Endothelial cell of umbilical vein (primary cell): ENCODE results near the gene SHISA2. TPM values are rescaled to one million over a fixed set of nuclear protein-coding genes. Genes with fewer than 3 reads are reported as not detected.

Experiments
- BruUV-seq: library from RNA; stranded (reverse); fragments of 400-500 nt; replicated peaks from 2 replicates; lab custom pipeline; 2021; lab: Mats Ljungman, UMichigan
- CTCF ChIA-PET: fragments of 300-600, 350-600 bp; sonication (Branson Sonifier 250); formaldehyde crosslinking; loops from one replicate; lab custom pipeline; 2021; ENCODE audit warnings: antibody characterized with exemption, inconsistent platforms; lab: Charles Lee
- POLR2A ChIA-PET: fragments of 300-600, 350-600 bp; sonication (Branson Sonifier 250); formaldehyde crosslinking; loops from one replicate; lab custom pipeline; 2021; ENCODE audit warnings: antibody characterized with exemption, inconsistent platforms; lab: Charles Lee
- DNase-seq: peaks from one replicate; pipeline ENCODE4 v3.0.0-alpha.2; 2011; ENCODE audit warnings: low read depth, low spot score
- FAIRE-seq: peaks from 2 replicates; lab custom pipeline; 2011; peaks lifted over from hg19 to GRCh38; lab: Jason Lieb, UNC
- H2AFZ ChIP-seq: 2 replicates; pipeline ENCODE4 v1.6.0; 2012; ENCODE audit warnings: low read depth, low read length, control low read depth, inconsistent platforms
- H3K27ac ChIP-seq: 2 replicates; pipeline ENCODE4 v1.5.1; 2011; ENCODE audit warnings: low read depth, mild to moderate bottlenecking, control low read depth, low read length, moderate library complexity; ENCODE audit not compliant: insufficient read depth
- H3K27me3 ChIP-seq, 2 experiments: 2 replicates each; pipeline versions ENCODE4 v1.6.0 to v1.6.1; 2011; ENCODE audit warnings: low read length in 2 of 2, mixed read lengths in 1 of 2; ENCODE audit not compliant: control insufficient read depth in 2 of 2, insufficient read depth in 2 of 2
- H3K36me3 ChIP-seq, 2 experiments: 2 replicates in 1 of 2; 3 replicates in 1 of 2; pipeline ENCODE4 v1.5.1; 2011; ENCODE audit warnings: low read length in 2 of 2, mild to moderate bottlenecking in 1 of 2, moderate library complexity in 1 of 2; ENCODE audit not compliant: control insufficient read depth in 2 of 2, insufficient read depth in 2 of 2; ENCODE audit errors: extremely low read depth in 1 of 2
- H3K4me1 ChIP-seq: 3 replicates; pipeline ENCODE4 v1.5.1; 2011; ENCODE audit warnings: mild to moderate bottlenecking, low read length; ENCODE audit not compliant: control insufficient read depth, insufficient read depth; ENCODE audit errors: extremely low read depth
- H3K4me2 ChIP-seq: 2 replicates; pipeline ENCODE4 v1.6.1; 2011; ENCODE audit warnings: low read length, control low read depth, mixed read lengths; ENCODE audit not compliant: insufficient read depth
- H3K4me3 ChIP-seq, 3 experiments: fragments of 200-600 bp in 1 of 3; sonication (generic), shearing (Covaris generic) in 1 of 3; replicated peaks in 1 of 3; 2 replicates each; pipeline ENCODE4 v1.5.1; 2011 to 2016; ENCODE audit warnings: control low read depth in 3 of 3, low read length in 3 of 3, mild to moderate bottlenecking in 2 of 3, inconsistent platforms in 1 of 3, low read depth in 1 of 3, moderate library complexity in 1 of 3; ENCODE audit not compliant: insufficient read depth in 1 of 3
- H3K79me2 ChIP-seq: 2 replicates; pipeline ENCODE4 v1.6.0; 2012; ENCODE audit warnings: low read length, inconsistent platforms; ENCODE audit not compliant: control insufficient read depth, insufficient read depth
- H3K9ac ChIP-seq: replicated peaks from 2 replicates; pipeline ENCODE3; 2011; ENCODE audit warnings: low read length, control low read depth; ENCODE audit not compliant: insufficient read depth; ENCODE audit errors: extremely low read depth
- H3K9me1 ChIP-seq: replicated peaks from 3 replicates; pipeline ENCODE4 v1.6.0; 2011; ENCODE audit warnings: mild to moderate bottlenecking, low read length; ENCODE audit not compliant: control insufficient read depth, insufficient read depth; ENCODE audit errors: extremely low read depth
- H3K9me3 ChIP-seq: replicated peaks from 2 replicates; pipeline ENCODE4 v1.5.1; 2012; ENCODE audit warnings: low read length, inconsistent platforms; ENCODE audit not compliant: control insufficient read depth, insufficient read depth
- H4K20me1 ChIP-seq: replicated peaks from 2 replicates; pipeline ENCODE3; 2011; ENCODE audit warnings: mild to moderate bottlenecking, low read length; ENCODE audit not compliant: control insufficient read depth, insufficient read depth; ENCODE audit errors: extremely low read depth
- EZH2 ChIP-seq: IDR thresholded peaks from 2 replicates; pipeline ENCODE4 v1.6.1; 2012; ENCODE audit warnings: borderline replicate concordance, low read depth, mild to moderate bottlenecking, moderate library complexity, low read length, inconsistent platforms; ENCODE audit not compliant: severe bottlenecking
- FOS ChIP-seq: IDR thresholded peaks from 2 replicates; pipeline ENCODE4 v1.6.1; 2011; ENCODE audit warnings: mild to moderate bottlenecking, low read length, moderate library complexity, borderline replicate concordance; ENCODE audit not compliant: insufficient read depth
- GATA2 ChIP-seq: IDR thresholded peaks from 2 replicates; pipeline ENCODE4 v1.7.0; 2011; ENCODE audit warnings: low read depth, mild to moderate bottlenecking, moderate library complexity, mixed read lengths, low read length; ENCODE audit not compliant: insufficient read length, insufficient read depth
- JUN ChIP-seq: IDR thresholded peaks from 2 replicates; pipeline ENCODE4 v1.6.1; 2011; ENCODE audit warnings: borderline replicate concordance, low read depth; ENCODE audit not compliant: insufficient read length, insufficient read depth
- MYC ChIP-seq: IDR thresholded peaks from one replicate; pipeline ENCODE4 v1.6.1; 2011; ENCODE audit warnings: mild to moderate bottlenecking, low read depth, low read length
- POLR2A ChIP-seq: IDR thresholded peaks from 2 replicates; pipeline ENCODE4 v1.6.1; 2012; ENCODE audit warnings: low read depth, mild to moderate bottlenecking, control low read depth, low read length
- POLR2AphosphoS5 ChIP-seq: IDR thresholded peaks from 2 replicates; pipeline ENCODE4 v1.6.1; 2012; ENCODE audit warnings: low read depth, mild to moderate bottlenecking, control low read depth, low read length, moderate library complexity; ENCODE audit not compliant: insufficient read depth
- dilution Hi-C: fragments of 300-500 bp; cut with MboI; formaldehyde crosslinking; loops from one replicate; pipeline ENCODE4 v1.15.0; 2019; ENCODE audit warnings: low sequenced_read_pairs; ENCODE audit not compliant: extremely low pct_ligation_motif_present
- intact Hi-C: fragments of 100-400 bp; cut with micrococcal nuclease; formaldehyde crosslinking; loops from one replicate; pipeline ENCODE4 v1.10.0; 2022
- polyA plus RNA-seq, 4 experiments: library from polyadenylated mRNA; depleted of rRNA in 3 of 4; stranded (reverse) in 3 of 4; unstranded in 1 of 4; fragments of >200 nt; gene quantifications; 2 replicates each; pipeline versions ENCODE4 v1.2.1 to v1.2.3, GENCODE V29; 2011 to 2012; ENCODE audit warnings: missing spikeins in 1 of 4
- total RNA-seq: library from RNA; stranded (reverse); gene quantifications from 2 replicates; pipeline ENCODE4 v1.2.3, GENCODE V29; 2021
- TF ChIP-seq, protein P1 (sequence below), 2 donors: IDR thresholded peaks; 1 replicate in 1 of 2; 2 replicates in 1 of 2; pipeline ENCODE4 v1.5.1; 2011; ENCODE audit warnings: low read length in 2 of 2, mild to moderate bottlenecking in 2 of 2, moderate library complexity in 2 of 2, control low read depth in 1 of 2, inconsistent platforms in 1 of 2, low read depth in 1 of 2; ENCODE audit not compliant: insufficient read depth in 1 of 2; ENCODE audit errors: extremely low read depth in 1 of 2
- TF ChIP-seq, protein P2 (sequence below): IDR thresholded peaks from 2 replicates; pipeline ENCODE4 v1.6.1; 2011; ENCODE audit not compliant: insufficient read depth, insufficient read length

The SHISA2 gene
- total and polyA plus RNA-seq, 2 donors (not counting 3 experiments of a cell fraction or from before 2014, with no cell fraction given), result 1.5 to 2.5 TPM

DNA sequence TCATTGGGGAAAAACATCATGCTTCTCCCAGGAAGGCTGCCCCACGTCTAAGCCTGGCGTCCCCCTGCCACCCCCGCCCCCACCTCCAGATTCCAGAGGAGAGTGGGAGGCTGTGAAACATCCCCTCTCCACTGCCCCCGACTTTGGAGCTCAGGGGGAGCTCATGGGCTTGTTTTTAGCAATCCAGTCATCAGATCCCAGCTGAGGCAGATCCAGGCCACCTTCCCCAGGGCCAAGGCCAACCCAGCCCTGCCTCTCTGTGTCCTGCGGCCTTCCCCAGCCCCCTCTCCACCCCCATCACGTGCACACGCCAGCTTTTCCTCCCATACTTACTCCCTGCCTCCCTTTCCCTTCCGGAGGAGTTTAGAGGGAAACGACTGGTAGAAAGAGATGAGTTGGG is 38.8 kb downstream of the SHISA2 start:
- H3K4me2 ChIP-seq, result no peak overlapping the region
- peaks cover 2% of the 10 kb centered on the region for H3K9me3 ChIP-seq
- no peak overlapping the region for H2AFZ ChIP-seq
- intact Hi-C loops, result loop anchor here (10.0 kb wide), 2 partner anchors 212 to 698 kb away; partner anchors contain the start of gene RNF6
- no peaks in the 10 kb centered on the region for H3K36me3 ChIP-seq
- H3K9ac ChIP-seq, result no peak overlapping the region
- no peak overlapping the region for H3K27ac ChIP-seq
- TF ChIP-seq MYC (no peak), JUN (no peak), POLR2AphosphoS5 (no peak), FOS (no peak), EZH2 (no peak), POLR2A (no peak), GATA2 (no peak)
- TF ChIP-seq, protein P1, sequence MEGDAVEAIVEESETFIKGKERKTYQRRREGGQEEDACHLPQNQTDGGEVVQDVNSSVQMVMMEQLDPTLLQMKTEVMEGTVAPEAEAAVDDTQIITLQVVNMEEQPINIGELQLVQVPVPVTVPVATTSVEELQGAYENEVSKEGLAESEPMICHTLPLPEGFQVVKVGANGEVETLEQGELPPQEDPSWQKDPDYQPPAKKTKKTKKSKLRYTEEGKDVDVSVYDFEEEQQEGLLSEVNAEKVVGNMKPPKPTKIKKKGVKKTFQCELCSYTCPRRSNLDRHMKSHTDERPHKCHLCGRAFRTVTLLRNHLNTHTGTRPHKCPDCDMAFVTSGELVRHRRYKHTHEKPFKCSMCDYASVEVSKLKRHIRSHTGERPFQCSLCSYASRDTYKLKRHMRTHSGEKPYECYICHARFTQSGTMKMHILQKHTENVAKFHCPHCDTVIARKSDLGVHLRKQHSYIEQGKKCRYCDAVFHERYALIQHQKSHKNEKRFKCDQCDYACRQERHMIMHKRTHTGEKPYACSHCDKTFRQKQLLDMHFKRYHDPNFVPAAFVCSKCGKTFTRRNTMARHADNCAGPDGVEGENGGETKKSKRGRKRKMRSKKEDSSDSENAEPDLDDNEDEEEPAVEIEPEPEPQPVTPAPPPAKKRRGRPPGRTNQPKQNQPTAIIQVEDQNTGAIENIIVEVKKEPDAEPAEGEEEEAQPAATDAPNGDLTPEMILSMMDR (IDR thresholded peaks at IDR 0.05; ENCODE audit: extremely low read depth in 1 of 2, insufficient read depth in 1 of 2, low read depth in 1 of 2, low read length in 2 of 2), result no peak
- TF ChIP-seq, protein P2, sequence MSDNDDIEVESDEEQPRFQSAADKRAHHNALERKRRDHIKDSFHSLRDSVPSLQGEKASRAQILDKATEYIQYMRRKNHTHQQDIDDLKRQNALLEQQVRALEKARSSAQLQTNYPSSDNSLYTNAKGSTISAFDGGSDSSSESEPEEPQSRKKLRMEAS, result no peak
- no peak overlapping the region for H3K4me3 ChIP-seq
- FAIRE-seq (no peak), DNase-seq (no peak)
- H3K27me3 ChIP-seq, result no peaks in the 10 kb centered on the region
- H4K20me1 ChIP-seq, result no peaks in the 10 kb centered on the region
- POLR2A ChIA-PET, result no interaction called here
- dilution Hi-C loops, result no loop called here
- H3K9me1 ChIP-seq, result no peaks in the 10 kb centered on the region
- peaks cover 46% of the 10 kb centered on the region for H3K4me1 ChIP-seq
- no peaks in the 10 kb centered on the region for H3K79me2 ChIP-seq
- CTCF ChIA-PET, result interaction anchor here (1.2 kb wide), 1 partner anchor 30 kb away, joined by 3 read pairs; no protein-coding TSS in a partner anchor
- BruUV-seq, result no TSS peak
